GM18499 (cell line): Measurements from ENCODE around the gene ZDHHC22.

ENCODE experiments used
- ATAC-seq: cut with Tn5 transposase; IDR thresholded peaks from one replicate; pipeline ENCODE4 v1.9.1; 2021; ENCODE audit warnings: moderate number of reproducible peaks; ENCODE audit not compliant: insufficient read depth, unreplicated experiment

ZDHHC22 gene

DNA sequence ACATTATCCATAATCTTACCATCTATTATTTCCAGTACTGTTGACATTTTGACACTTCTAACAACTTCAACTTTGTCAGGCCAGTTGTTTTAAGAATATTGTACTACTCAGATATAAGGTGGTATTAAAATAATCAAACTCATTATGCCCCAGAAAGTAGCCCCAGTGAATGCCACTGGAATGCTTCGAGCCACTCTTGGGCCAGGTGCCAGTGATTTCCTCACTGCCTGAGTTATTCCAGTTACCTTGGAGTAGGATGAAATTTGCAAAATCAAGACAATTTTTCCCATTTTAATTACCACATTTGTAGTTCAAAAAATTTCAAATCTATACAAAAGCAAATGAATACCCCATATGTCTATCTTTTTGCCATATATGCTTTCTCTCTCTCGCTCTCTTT lies 34.4 kb downstream of the ZDHHC22 start:
- no peak for ATAC-seq

GRCh38 chr14:77106666-77107065 lies 34.9 kb downstream of the ZDHHC22 start:
- ATAC-seq = no peak

GRCh38 chr14:77105145-77105939 lies 36.2 kb downstream of the ZDHHC22 start:
- ATAC-seq = no peak

DNA sequence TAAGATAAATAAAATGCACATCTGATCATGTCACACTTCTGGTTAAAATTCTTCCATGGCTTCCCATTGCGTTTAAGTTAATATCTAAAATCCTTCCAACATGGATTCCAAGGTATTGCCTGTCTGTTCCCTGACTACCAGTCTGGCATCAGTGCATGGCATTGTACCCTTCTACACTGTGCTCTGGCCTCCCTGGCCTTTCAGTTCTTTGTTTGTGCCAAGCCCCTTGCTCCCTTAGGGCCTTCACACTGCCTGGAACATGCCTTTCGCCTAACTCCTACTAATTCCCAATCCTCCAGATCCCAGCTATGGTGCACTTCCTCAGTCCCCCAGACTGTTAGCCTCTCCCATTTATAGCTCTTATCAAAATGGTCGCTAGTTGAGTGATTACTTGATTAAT lies 37.2 kb downstream of the ZDHHC22 start:
- no peak for ATAC-seq

- no peak for ATAC-seq
Measured at GRCh38 chr14:77103951-77104350, 37.6 kb downstream of the ZDHHC22 start.

- no peak for ATAC-seq
Measured at GRCh38 chr14:77103475-77103874, 38.1 kb downstream of the ZDHHC22 start.

GRCh38 chr14:77102154-77102553 lies 39.4 kb downstream of the ZDHHC22 start:
- ATAC-seq = no peak

DNA sequence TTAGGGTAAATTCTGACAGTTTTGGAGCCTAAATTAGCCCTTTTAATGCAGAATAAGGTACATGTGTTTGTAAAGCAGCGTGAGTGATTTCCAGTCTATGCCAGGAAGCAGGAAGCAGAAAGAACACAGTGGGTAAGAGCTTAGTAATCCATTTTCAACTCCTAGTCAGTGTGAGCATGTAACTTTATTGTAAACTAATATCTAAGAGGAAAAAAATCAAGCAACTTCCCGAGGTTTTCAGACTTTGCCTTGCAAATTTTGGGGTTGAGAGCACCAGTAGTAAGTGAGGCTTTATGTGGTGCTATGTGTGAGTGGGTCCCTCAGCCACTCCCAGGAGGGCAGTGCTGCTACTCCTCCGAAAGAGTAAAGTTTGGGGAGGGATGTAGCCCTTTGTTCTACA lies 40.6 kb downstream of the ZDHHC22 start:
- ATAC-seq = no peak

- no peak for ATAC-seq
Measured at GRCh38 chr14:77099425-77100167, 42.0 kb downstream of the ZDHHC22 start.

DNA sequence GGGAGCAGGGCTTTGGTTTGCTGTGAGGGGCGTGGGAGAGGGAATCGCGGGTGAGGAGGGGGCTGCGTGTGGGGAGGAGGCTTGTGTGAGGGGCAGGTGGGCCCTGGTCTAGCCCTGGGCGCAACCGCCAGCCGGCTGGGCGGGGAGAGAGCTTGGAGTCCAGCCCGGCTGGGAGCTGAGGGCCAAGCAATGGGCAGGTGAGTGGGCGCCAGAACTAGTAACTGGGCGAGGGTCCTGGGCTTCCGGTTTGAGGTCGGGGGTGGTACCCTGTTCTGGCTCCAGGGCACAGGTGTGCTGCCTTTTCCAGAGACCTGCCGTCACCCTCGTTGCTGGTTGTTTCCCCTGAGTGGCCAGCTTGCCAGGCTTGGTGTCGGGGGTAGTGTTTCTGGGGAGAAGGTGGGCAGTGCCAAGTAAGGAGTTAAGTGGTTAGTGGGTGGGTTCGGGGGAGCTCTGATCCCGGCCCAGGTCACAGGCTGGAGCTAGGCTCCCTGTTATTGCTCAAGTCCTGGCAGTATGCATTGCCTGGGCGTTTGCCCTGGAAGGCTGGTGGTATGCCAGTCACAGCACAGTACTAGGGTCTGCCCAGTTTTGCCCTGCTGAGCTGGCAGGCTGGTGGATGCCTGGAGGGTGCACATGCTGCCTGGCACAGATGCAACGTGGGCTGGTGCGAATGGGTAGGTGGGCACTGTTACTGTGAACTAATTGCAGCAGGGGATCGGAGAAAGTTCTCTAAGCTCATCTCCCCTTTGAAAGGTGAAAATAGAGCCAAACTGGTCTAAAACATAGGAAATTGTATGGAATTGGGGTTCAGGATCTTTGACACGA lies 42.9 kb downstream of the ZDHHC22 start:
- no peak for ATAC-seq

- ATAC-seq = peak; percentile 71
Measured at GRCh38 chr14:77097700-77098528, 43.7 kb downstream of the ZDHHC22 start, which contains the start of gene CIPC. CIPC (plus strand) TSS chr14:77098258; CDS start chr14:77105709, 7,451 bp downstream.

DNA sequence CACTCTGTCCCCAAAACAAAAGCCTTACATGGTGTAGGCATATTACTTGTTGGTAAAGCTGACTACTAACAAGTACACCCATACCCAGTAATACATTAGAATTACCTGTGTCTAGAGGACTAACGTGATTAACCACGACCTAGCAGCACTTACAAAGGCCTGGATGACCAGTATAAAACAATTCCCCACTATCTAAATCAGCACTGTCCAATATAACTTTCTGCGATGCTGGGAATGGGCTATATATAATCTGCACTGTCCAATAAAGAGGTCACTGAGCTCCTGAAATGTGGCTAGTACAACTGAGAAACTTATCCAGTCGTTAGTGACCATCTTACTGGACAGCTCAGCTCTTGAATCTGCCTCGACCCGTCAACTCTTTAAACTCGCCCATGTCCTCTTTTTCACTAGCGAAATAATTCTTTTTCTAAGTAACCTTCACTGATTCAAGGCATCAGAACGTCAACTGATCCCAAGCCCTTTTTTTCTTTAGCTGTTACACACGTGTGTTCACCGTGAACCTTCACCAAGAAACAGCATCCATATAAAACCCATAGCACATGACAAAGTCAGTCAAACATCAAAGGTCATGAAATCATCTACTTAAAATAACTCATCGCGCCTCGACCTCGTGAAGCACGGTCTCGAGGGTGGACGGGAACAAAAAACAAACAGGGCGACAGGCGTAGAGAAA lies 44.4 kb downstream of the ZDHHC22 start:
- peak; percentile 16 for ATAC-seq

- ATAC-seq = no peak
Measured at GRCh38 chr14:77094672-77095284, 46.8 kb downstream of the ZDHHC22 start.

DNA sequence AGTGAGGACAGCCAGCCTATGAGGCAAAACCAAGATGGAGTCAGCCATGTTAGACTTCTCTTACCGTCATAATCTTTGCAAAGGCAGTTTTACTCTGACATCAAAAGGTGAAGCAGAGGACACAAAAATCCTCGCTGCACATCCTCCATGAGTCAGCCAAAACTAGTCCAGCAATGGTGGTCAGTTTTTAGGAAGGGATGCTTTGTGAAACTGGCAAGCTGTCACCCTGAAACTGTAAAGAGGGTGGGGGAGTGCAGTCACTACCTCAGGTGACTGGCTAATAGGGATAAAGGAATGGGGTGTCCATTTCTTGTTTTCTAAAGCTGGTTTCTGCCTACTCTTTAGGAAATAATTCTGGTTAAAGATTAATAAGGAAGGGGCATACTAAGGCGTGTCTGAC lies 48.9 kb downstream of the ZDHHC22 start:
- no peak for ATAC-seq

- no peak for ATAC-seq
Measured at GRCh38 chr14:77091518-77091917, 50.1 kb downstream of the ZDHHC22 start.

GRCh38 chr14:77088645-77089044 lies 52.9 kb downstream of the ZDHHC22 start:
- ATAC-seq = no peak

DNA sequence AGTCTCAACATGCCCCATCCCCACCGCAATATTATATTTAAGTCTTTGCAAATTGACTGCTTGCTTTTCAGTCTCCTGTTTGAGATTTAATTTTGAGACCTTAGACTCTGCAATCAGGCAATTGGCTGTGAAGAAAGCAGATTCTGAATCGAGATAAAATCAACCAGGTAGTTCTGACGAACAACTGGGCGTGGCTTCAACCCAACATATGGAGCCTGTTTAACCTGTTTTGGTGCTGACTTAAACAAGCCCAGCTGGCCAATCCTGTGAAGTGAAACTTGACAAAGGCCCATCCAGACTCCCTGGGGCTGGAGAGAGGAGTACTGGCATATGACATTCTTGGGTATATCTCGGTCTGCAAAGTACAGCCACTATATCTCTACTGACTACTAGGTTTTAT lies 53.4 kb downstream of the ZDHHC22 start:
- no peak for ATAC-seq

GRCh38 chr14:77087631-77088030 lies 54.0 kb downstream of the ZDHHC22 start:
- ATAC-seq = no peak

- no peak for ATAC-seq
Measured at GRCh38 chr14:77086951-77087350, 54.6 kb downstream of the ZDHHC22 start.
